ENCODE results near the gene FADS6.

FADS6 gene

GRCh38 chr17:74936470-74936799 lies 43.0 kb upstream of the FADS6 start:
- Mint-ChIP-seq H3K4me3 (no peak overlapping the region), H3K27me3 (ENCODE audit: low read depth, poor library complexity) (peaks cover 99% of the 10 kb centered on the region), H3K36me3 (ENCODE audit: low read depth) (no peaks in the 10 kb centered on the region), H3K27ac (no peak overlapping the region), H3K9me3 (no peaks in the 10 kb centered on the region), H3K4me1 (no peaks in the 10 kb centered on the region)
- DNase-seq, result no peak
- TF ChIP-seq CTCF (IDR thresholded peaks at IDR 0.05), result no peak

- Mint-ChIP-seq H3K4me3 (no peak within 1 kb of the TSS), H3K9me3 (no peaks in the 10 kb centered on the region), H3K27ac (no peak within 1 kb of the TSS), H3K36me3 (ENCODE audit: low read depth) (no peaks in the 10 kb centered on the region), H3K27me3 (ENCODE audit: low read depth, poor library complexity) (peaks cover 100% of the 10 kb centered on the region), H3K4me1 (no peaks in the 10 kb centered on the region)
- DNase-seq, result peak; percentile 31
- no peak for TF ChIP-seq CTCF (IDR thresholded peaks at IDR 0.05)
These were observed 42.4 kb upstream of the FADS6 start, which contains the start of gene OTOP3 for GRCh38 chr17:74935585-74936469. Gene OTOP3 (plus strand): TSS chr17:74935898. CDS start chr17:74935922, 24 bp downstream.

GRCh38 chr17:74935048-74935447 lies 41.6 kb upstream of the FADS6 start:
- Mint-ChIP-seq H3K4me1 (no peaks in the 10 kb centered on the region), H3K27ac (no peak overlapping the region), H3K9me3 (no peaks in the 10 kb centered on the region), H3K36me3 (ENCODE audit: low read depth) (no peaks in the 10 kb centered on the region), H3K4me3 (no peak overlapping the region), H3K27me3 (ENCODE audit: low read depth, poor library complexity) (peaks cover 100% of the 10 kb centered on the region)
- DNase-seq, result no peak
- TF ChIP-seq CTCF (IDR thresholded peaks at IDR 0.05), result no peak

GRCh38 chr17:74930535-74931036 lies 37.2 kb upstream of the FADS6 start:
- TF ChIP-seq CTCF (IDR thresholded peaks at IDR 0.05), result no peak
- no peak overlapping the region for H3K4me3 Mint-ChIP-seq
- H3K36me3 Mint-ChIP-seq (ENCODE audit: low read depth), result no peaks in the 10 kb centered on the region
- H3K27me3 Mint-ChIP-seq (ENCODE audit: low read depth, poor library complexity), result peaks cover 100% of the 10 kb centered on the region
- no peak overlapping the region for H3K27ac Mint-ChIP-seq
- H3K9me3 Mint-ChIP-seq, result no peaks in the 10 kb centered on the region
- H3K4me1 Mint-ChIP-seq, result no peaks in the 10 kb centered on the region
- no peak for DNase-seq

- Mint-ChIP-seq H3K9me3 (no peaks in the 10 kb centered on the region), H3K36me3 (ENCODE audit: low read depth) (no peaks in the 10 kb centered on the region), H3K27me3 (ENCODE audit: low read depth, poor library complexity) (peaks cover 100% of the 10 kb centered on the region), H3K4me1 (peaks cover 5% of the 10 kb centered on the region), H3K4me3 (no peak overlapping the region), H3K27ac (no peak overlapping the region)
- no peak for DNase-seq
- TF ChIP-seq CTCF (IDR thresholded peaks at IDR 0.05), result no peak
These were observed 35.4 kb upstream of the FADS6 start for GRCh38 chr17:74928786-74929185.

GRCh38 chr17:74925242-74925641 lies 31.8 kb upstream of the FADS6 start:
- Mint-ChIP-seq H3K27ac (no peak overlapping the region), H3K36me3 (ENCODE audit: low read depth) (no peaks in the 10 kb centered on the region), H3K4me1 (peaks cover 31% of the 10 kb centered on the region), H3K9me3 (no peaks in the 10 kb centered on the region), H3K27me3 (ENCODE audit: low read depth, poor library complexity) (peaks cover 94% of the 10 kb centered on the region), H3K4me3 (no peak overlapping the region)
- TF ChIP-seq CTCF (IDR thresholded peaks at IDR 0.05), result no peak
- no peak for DNase-seq

Data from nephron progenitor cell (in vitro differentiated cells).